HCT116 (cell line): ENCODE data around the gene WSB1. TPM values are rescaled to one million over a fixed set of nuclear protein-coding genes. Genes with fewer than 3 reads are reported as not detected.

Experiments
- ATAC-seq: fragments of 200-7000 bp; cut with Tn5 transposase; 2 replicates; pipeline ENCODE4 v1.9.1; 2020; ENCODE audit warnings: mild to moderate bottlenecking, moderate library complexity
- BruUV-seq: library from RNA; stranded (reverse); fragments of 400-500 nt; replicated peaks from 2 replicates; lab custom pipeline; 2021; lab: Mats Ljungman, UMichigan
- CTCF ChIA-PET: fragments of 300-600 bp; sonication (Branson Sonifier 250); formaldehyde crosslinking; loops from one replicate; lab custom pipeline; 2021; ENCODE audit warnings: antibody characterized with exemption; lab: Charles Lee
- POLR2A ChIA-PET: fragments of 300-600, 350-600 bp; sonication (Branson Sonifier 250); formaldehyde crosslinking; loops from one replicate; lab custom pipeline; 2021; ENCODE audit warnings: antibody characterized with exemption; lab: Charles Lee
- RAD21 ChIA-PET, 2 experiments: fragments of 300-600 bp; sonication (Branson Sonifier 250); formaldehyde crosslinking; loops; one replicate each; lab custom pipeline; 2023; ENCODE audit warnings: low total read pairs in 2 of 2; ENCODE audit not compliant: uncharacterized antibody in 2 of 2, unreplicated experiment in 2 of 2, low non-redundant PET in 1 of 2; lab: Charles Lee
- DNase-seq: peaks from one replicate; pipeline ENCODE4 v3.0.0-alpha.2; 2010; ENCODE audit warnings: low read depth, low spot score
- H2AFZ ChIP-seq: fragments of 200-600 bp; shearing (Covaris generic), sonication (generic); 2 replicates; pipeline ENCODE4 v1.6.1; 2017; ENCODE audit warnings: low read depth, mixed run types, mixed read lengths, antibody characterized with exemption, low read length; ENCODE audit not compliant: poor library complexity, severe bottlenecking
- H3K27ac ChIP-seq: 2 replicates; pipeline ENCODE4 v1.5.1; 2012; ENCODE audit warnings: low read depth, low read length
- H3K27me3 ChIP-seq: fragments of 200-600 bp; sonication (generic); 2 replicates; pipeline ENCODE4 v1.6.1; 2016; ENCODE audit warnings: mixed run types, low read length, mixed read lengths; ENCODE audit not compliant: insufficient read depth
- H3K36me3 ChIP-seq, 2 experiments: fragments of 200-500 bp in 1 of 2; fragments of 200-600 bp in 1 of 2; sonication (Bioruptor generic) in 1 of 2; sonication (generic) in 1 of 2; 2 replicates each; pipeline versions ENCODE4 v1.5.1 to v1.6.1; 2014 to 2016; ENCODE audit warnings: low read length in 2 of 2, inconsistent platforms in 1 of 2, mixed read lengths in 1 of 2, mixed run types in 1 of 2; ENCODE audit not compliant: insufficient read depth in 2 of 2, control insufficient read depth in 1 of 2
- H3K4me1 ChIP-seq, 2 experiments: fragments of 200-600 bp in 1 of 2; sonication (generic) in 1 of 2; 2 replicates each; pipeline versions ENCODE4 v1.5.1 to v1.6.1; 2012 to 2017; ENCODE audit warnings: low read length in 2 of 2, inconsistent platforms in 1 of 2, mild to moderate bottlenecking in 1 of 2, mixed read lengths in 1 of 2, mixed run types in 1 of 2, moderate library complexity in 1 of 2; ENCODE audit not compliant: insufficient read depth in 2 of 2, control insufficient read depth in 1 of 2
- H3K4me2 ChIP-seq: fragments of 200-600 bp; sonication (generic); 2 replicates; pipeline ENCODE4 v1.6.1; 2017; ENCODE audit warnings: mixed run types, low read length, mixed read lengths
- H3K4me3 ChIP-seq, 2 experiments: fragments of 200-600 bp in 1 of 2; sonication (generic) in 1 of 2; replicated peaks in 1 of 2; 2 replicates each; pipeline ENCODE4 v1.5.1; 2011 to 2016; ENCODE audit warnings: low read length in 2 of 2, control low read depth in 1 of 2, low read depth in 1 of 2, mild to moderate bottlenecking in 1 of 2, mixed read lengths in 1 of 2, mixed run types in 1 of 2
- H3K79me2 ChIP-seq: fragments of 200-600 bp; sonication (generic); 2 replicates; pipeline ENCODE4 v1.6.1; 2017; ENCODE audit warnings: mild to moderate bottlenecking, mixed run types, low read length, moderate library complexity, mixed read lengths; ENCODE audit not compliant: insufficient read depth
- H3K9ac ChIP-seq: fragments of 200-600 bp; sonication (generic); 2 replicates; pipeline ENCODE4 v1.6.1; 2016; ENCODE audit warnings: low read length, mixed read lengths
- H3K9me2 ChIP-seq: fragments of 200-600 bp; sonication (generic), shearing (Covaris generic); 2 replicates; pipeline ENCODE4 v1.6.1; 2017; ENCODE audit warnings: mixed run types, mild to moderate bottlenecking, moderate library complexity; ENCODE audit not compliant: insufficient read depth
- H3K9me3 ChIP-seq, 2 experiments: fragments of 200-500 bp in 1 of 2; fragments of 200-600 bp in 1 of 2; sonication (Bioruptor generic) in 1 of 2; sonication (generic) in 1 of 2; 2 replicates each; pipeline ENCODE4 v1.6.1; 2014 to 2017; ENCODE audit warnings: low read length in 2 of 2, mixed read lengths in 2 of 2, inconsistent platforms in 1 of 2, low read depth in 1 of 2, mild to moderate bottlenecking in 1 of 2, mixed run types in 1 of 2, moderate library complexity in 1 of 2; ENCODE audit not compliant: control insufficient read depth in 1 of 2, insufficient read depth in 1 of 2
- H4K20me1 ChIP-seq: fragments of 200-600 bp; sonication (generic), shearing (Covaris generic); 2 replicates; pipeline ENCODE4 v1.6.1; 2017; ENCODE audit warnings: mixed run types, mild to moderate bottlenecking, moderate library complexity; ENCODE audit not compliant: insufficient read depth
- CTCF ChIP-seq, 3 experiments: fragments of 200-600 bp in 1 of 3; sonication (generic) in 1 of 3; IDR thresholded peaks in 2 of 3; conservative IDR thresholded peaks in 1 of 3; 2 replicates each; pipeline ENCODE4 v1.5.1; 2012 to 2017; ENCODE audit warnings: low read depth in 2 of 3, low read length in 2 of 3, antibody characterized with exemption in 1 of 3, borderline replicate concordance in 1 of 3, control low read depth in 1 of 3, mild to moderate bottlenecking in 1 of 3, mixed read lengths in 1 of 3, mixed run types in 1 of 3, moderate library complexity in 1 of 3; ENCODE audit not compliant: insufficient read depth in 1 of 3
- EZH2phosphoT487 ChIP-seq: fragments of 200-600 bp; IDR thresholded peaks from 2 replicates; pipeline ENCODE4 v1.6.1; 2018; ENCODE audit warnings: antibody characterized with exemption, borderline replicate concordance
- POLR2A ChIP-seq: IDR thresholded peaks from 2 replicates; pipeline ENCODE4 v1.7.0; 2011; ENCODE audit warnings: borderline replicate concordance; ENCODE audit not compliant: insufficient read depth, insufficient read length; ENCODE audit errors: extremely low read depth
- POLR2AphosphoS5 ChIP-seq: IDR thresholded peaks from 2 replicates; pipeline ENCODE4 v1.6.1; 2011; ENCODE audit warnings: mild to moderate bottlenecking, low read depth, low read length, moderate library complexity
- SP1 ChIP-seq: IDR thresholded peaks from 2 replicates; pipeline ENCODE4 v1.6.1; 2012; ENCODE audit warnings: low read depth
- TCF7L2 ChIP-seq: IDR thresholded peaks from 2 replicates; pipeline ENCODE4 v1.7.0; 2011; ENCODE audit warnings: borderline replicate concordance, inconsistent platforms; ENCODE audit not compliant: insufficient read depth, insufficient read length; ENCODE audit errors: extremely low read depth
- intact Hi-C: fragments of 100-400 bp; cut with micrococcal nuclease; formaldehyde crosslinking; loops from 2 replicates; pipeline ENCODE4 v1.10.0; 2022
- total RNA-seq: library from RNA; stranded (reverse); gene quantifications from one replicate; pipeline ENCODE4 v1.2.1, GENCODE V29; 2021; ENCODE audit not compliant: unreplicated experiment
- TF ChIP-seq, protein P1 (sequence below): IDR thresholded peaks from 2 replicates; pipeline ENCODE4 v1.6.1; 2012; ENCODE audit warnings: low read depth
- TF ChIP-seq, protein P2 (sequence below): IDR thresholded peaks from 2 replicates; pipeline ENCODE4 v1.6.1; 2011; ENCODE audit warnings: mild to moderate bottlenecking, low read length, moderate library complexity; ENCODE audit not compliant: insufficient replicate concordance; ENCODE audit errors: extremely low read depth
- TF ChIP-seq, protein P3 (sequence below): IDR thresholded peaks from 2 replicates; pipeline ENCODE4 v1.6.1; 2012

The WSB1 gene
- total RNA-seq, 1 experiment from 2014 or later, result 88.0 TPM

- TF ChIP-seq CTCF (IDR thresholded peaks at IDR 0.05 in 2 of 3, conservative IDR thresholded peaks at IDR 0.05 in 1 of 3; ENCODE audit: borderline replicate concordance in 1 of 3, insufficient read depth in 1 of 3, low read depth in 2 of 3, low read length in 2 of 3) (no peak), EZH2phosphoT487 (no peak)
- TF ChIP-seq, protein P1, sequence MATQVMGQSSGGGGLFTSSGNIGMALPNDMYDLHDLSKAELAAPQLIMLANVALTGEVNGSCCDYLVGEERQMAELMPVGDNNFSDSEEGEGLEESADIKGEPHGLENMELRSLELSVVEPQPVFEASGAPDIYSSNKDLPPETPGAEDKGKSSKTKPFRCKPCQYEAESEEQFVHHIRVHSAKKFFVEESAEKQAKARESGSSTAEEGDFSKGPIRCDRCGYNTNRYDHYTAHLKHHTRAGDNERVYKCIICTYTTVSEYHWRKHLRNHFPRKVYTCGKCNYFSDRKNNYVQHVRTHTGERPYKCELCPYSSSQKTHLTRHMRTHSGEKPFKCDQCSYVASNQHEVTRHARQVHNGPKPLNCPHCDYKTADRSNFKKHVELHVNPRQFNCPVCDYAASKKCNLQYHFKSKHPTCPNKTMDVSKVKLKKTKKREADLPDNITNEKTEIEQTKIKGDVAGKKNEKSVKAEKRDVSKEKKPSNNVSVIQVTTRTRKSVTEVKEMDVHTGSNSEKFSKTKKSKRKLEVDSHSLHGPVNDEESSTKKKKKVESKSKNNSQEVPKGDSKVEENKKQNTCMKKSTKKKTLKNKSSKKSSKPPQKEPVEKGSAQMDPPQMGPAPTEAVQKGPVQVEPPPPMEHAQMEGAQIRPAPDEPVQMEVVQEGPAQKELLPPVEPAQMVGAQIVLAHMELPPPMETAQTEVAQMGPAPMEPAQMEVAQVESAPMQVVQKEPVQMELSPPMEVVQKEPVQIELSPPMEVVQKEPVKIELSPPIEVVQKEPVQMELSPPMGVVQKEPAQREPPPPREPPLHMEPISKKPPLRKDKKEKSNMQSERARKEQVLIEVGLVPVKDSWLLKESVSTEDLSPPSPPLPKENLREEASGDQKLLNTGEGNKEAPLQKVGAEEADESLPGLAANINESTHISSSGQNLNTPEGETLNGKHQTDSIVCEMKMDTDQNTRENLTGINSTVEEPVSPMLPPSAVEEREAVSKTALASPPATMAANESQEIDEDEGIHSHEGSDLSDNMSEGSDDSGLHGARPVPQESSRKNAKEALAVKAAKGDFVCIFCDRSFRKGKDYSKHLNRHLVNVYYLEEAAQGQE, result no peak
Observed at GRCh38 chr17:27315322-27315721, 21.4 kb downstream of the WSB1 start (continued).

GRCh38 chr17:27315796-27316465 lies 22.0 kb downstream of the WSB1 start:
- no peak overlapping the region for H3K4me2 ChIP-seq
- no TSS peak for BruUV-seq
- H3K4me3 ChIP-seq, result no peak overlapping the region
- H3K4me1 ChIP-seq, result no peaks in the 10 kb centered on the region
- DNase-seq (no peak), ATAC-seq (no peak)
- H3K36me3 ChIP-seq, result peaks cover 38 to 45% of the 10 kb centered on the region in 2 experiments
- H3K27ac ChIP-seq, result no peak overlapping the region
- ChIA-PET CTCF (no interaction called here), POLR2A (interaction anchor here (1.5 kb wide), 1 partner anchor 22 kb away, joined by 4 read pairs; the partner anchor contains the start of gene WSB1), RAD21 (no interaction called here)
- no peaks in the 10 kb centered on the region for H3K27me3 ChIP-seq
- intact Hi-C loops, result no loop called here
- no peaks in the 10 kb centered on the region for H3K9me2 ChIP-seq
- H3K9ac ChIP-seq, result no peak overlapping the region
- TF ChIP-seq, protein P2, sequence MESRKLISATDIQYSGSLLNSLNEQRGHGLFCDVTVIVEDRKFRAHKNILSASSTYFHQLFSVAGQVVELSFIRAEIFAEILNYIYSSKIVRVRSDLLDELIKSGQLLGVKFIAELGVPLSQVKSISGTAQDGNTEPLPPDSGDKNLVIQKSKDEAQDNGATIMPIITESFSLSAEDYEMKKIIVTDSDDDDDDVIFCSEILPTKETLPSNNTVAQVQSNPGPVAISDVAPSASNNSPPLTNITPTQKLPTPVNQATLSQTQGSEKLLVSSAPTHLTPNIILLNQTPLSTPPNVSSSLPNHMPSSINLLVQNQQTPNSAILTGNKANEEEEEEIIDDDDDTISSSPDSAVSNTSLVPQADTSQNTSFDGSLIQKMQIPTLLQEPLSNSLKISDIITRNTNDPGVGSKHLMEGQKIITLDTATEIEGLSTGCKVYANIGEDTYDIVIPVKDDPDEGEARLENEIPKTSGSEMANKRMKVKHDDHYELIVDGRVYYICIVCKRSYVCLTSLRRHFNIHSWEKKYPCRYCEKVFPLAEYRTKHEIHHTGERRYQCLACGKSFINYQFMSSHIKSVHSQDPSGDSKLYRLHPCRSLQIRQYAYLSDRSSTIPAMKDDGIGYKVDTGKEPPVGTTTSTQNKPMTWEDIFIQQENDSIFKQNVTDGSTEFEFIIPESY, result no peak
- TF ChIP-seq, protein P3, sequence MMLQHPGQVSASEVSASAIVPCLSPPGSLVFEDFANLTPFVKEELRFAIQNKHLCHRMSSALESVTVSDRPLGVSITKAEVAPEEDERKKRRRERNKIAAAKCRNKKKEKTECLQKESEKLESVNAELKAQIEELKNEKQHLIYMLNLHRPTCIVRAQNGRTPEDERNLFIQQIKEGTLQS, result no peak
- TF ChIP-seq SP1, result no peak
- no peak for TF ChIP-seq TCF7L2
- no peak for TF ChIP-seq EZH2phosphoT487
- no peak for TF ChIP-seq POLR2AphosphoS5
- no peak for TF ChIP-seq POLR2A
- no peaks in the 10 kb centered on the region for H3K9me3 ChIP-seq
- no peak overlapping the region for H2AFZ ChIP-seq
- no peaks in the 10 kb centered on the region for H4K20me1 ChIP-seq
- no peaks in the 10 kb centered on the region for H3K79me2 ChIP-seq
